Activated T-helper 17 cell treated with anti-CD3 and anti-CD28 coated beads, Interleukin-2, amount 50 U/mL, for 72 hours (primary cell): ENCODE data around the gene RPL27A. TPM values are rescaled to one million over a fixed set of nuclear protein-coding genes. Genes with fewer than 3 reads are reported as not detected.
A peak's percentile ranks its signal among the peaks of the same experiment; 100 is the strongest.
"Not testable (repeated sequence)": the region's sequence is repeated elsewhere in the genome, so short reads cannot be mapped to it uniquely, and the experiment has no call there.

Source experiments
- ATAC-seq: fragments of 150-1000 bp; cut with Tn5 transposase; replicated peaks from 2 replicates; pipeline ENCODE4 v1.10.0; 2021; ENCODE audit warnings: mild to moderate bottlenecking, moderate library complexity
- H3K27ac Mint-ChIP-seq: one replicate; pipeline ENCODE4 v1.8.0; 2022; ENCODE audit warnings: mixed read lengths
- H3K27me3 Mint-ChIP-seq: one replicate; pipeline ENCODE4 v1.8.0; 2022; ENCODE audit warnings: mixed read lengths
- H3K36me3 Mint-ChIP-seq: one replicate; pipeline ENCODE4 v1.8.0; 2022; ENCODE audit warnings: low read depth, mild to moderate bottlenecking, mixed read lengths
- H3K4me1 Mint-ChIP-seq: one replicate; pipeline ENCODE4 v1.8.0; 2022; ENCODE audit warnings: mixed read lengths
- H3K4me3 Mint-ChIP-seq: one replicate; pipeline ENCODE4 v1.8.0; 2022; ENCODE audit warnings: mild to moderate bottlenecking, mixed read lengths
- H3K9me3 Mint-ChIP-seq: one replicate; pipeline ENCODE4 v1.8.0; 2022; ENCODE audit warnings: mixed read lengths
- total RNA-seq, 2 donors: library from RNA; stranded (reverse); gene quantifications; one replicate each; pipeline ENCODE4 v1.2.3, GENCODE V29; 2022

RPL27A gene
- total RNA-seq, 2 donors from 2014 or later: 1,241 to 1,415 TPM

DNA sequence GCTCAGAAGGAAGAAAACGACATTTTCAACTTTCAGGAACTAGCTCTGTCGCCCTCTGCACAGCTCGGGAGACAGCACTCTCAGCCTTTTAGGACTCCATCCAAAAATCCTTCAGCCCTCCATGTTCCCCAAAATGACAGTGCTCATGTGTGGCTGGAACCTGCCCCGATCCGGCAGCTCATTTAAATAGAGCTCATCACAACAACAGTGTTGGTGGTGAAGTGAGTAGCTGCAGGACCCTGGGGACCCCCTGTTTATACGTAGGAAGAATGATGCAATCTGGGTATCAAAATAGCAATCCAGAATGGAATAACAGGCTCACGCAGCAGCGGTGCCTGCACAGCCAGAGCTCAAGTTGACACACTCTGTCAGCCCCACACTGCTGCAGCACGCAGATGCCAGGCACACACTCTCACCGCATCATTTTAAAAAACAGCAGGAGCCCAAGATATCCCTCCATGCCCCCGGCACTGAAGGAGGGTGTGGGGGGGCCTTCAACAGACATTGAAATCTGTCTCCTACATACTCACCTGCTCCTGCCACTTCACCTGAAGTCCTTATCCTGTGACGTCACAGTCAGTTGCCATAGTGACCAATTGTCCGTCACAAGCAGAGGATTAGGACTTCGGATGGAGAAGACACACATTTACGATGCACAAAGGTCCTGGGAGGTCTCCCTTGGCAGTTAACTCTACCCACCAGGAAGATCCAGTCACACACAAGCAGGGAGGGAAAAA lies 24.1 kb upstream of the RPL27A start:
- Mint-ChIP-seq H3K27ac (no peak overlapping the region), H3K9me3 (no peaks in the 10 kb centered on the region), H3K4me3 (no peak overlapping the region), H3K27me3 (no peaks in the 10 kb centered on the region), H3K4me1 (no peaks in the 10 kb centered on the region), H3K36me3 (peaks cover 16% of the 10 kb centered on the region)
- no peak for ATAC-seq

DNA sequence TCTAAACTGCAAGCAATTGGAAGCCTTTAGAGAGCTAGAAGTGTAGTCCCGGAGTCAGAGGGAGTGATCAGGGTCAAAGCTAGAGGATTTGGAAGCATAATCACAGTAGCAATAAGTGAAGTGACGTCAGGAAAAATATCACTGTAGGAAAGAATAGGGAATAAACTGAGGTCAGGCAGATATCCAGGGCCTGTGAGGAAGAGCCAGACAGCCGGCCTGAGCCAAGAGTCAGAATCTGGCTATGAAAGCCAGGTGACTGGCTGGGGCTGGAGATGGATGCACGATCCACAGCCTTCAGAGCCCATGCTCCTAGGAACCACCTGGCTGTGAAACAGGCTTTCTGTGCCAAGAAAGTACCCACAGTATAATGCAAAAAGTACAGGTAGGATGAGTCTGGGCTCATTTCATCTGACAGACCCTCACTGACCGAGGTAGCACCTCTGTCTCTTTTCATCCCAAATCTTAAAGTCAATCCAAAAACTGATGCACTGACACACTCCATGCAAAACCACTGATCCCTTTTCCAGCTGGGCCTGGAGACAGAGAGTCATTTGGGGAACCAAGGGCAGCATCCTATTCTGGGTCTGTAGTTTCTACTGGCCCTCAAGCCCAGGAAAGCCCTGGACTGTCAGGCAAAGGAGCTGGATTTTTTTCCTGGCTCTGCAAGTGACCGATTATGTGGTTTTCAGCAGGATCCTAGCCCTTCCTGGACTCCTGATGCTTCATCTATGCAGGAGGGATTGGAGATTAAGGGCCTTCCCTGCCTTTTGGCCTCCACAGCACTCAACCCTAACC lies 21.4 kb upstream of the RPL27A start:
- no peak overlapping the region for H3K4me3 Mint-ChIP-seq
- no peaks in the 10 kb centered on the region for H3K4me1 Mint-ChIP-seq
- ATAC-seq: no peak
- no peaks in the 10 kb centered on the region for H3K27me3 Mint-ChIP-seq
- no peak overlapping the region for H3K27ac Mint-ChIP-seq
- H3K9me3 Mint-ChIP-seq: no peaks in the 10 kb centered on the region
- peaks cover 21% of the 10 kb centered on the region for H3K36me3 Mint-ChIP-seq

DNA sequence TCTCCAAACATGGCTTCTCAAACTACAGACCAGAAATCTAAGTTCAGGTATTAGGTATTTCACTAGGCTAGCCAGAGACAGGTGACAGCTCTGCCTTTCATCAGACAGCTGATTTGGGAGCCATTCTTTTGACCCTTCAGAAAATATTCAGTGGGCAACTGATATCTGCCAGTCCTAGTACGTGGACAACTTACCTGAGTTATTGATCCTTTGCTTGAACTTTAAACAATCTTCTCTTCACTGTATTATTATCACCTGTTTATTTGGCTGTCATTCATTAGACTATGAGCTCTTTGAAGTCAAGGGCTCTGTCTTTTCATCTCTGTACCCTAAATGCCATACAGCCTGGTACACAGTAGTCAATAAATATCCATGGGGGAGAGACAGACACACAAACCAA lies 17.4 kb upstream of the RPL27A start:
- no peak for ATAC-seq
- Mint-ChIP-seq H3K27me3 (no peaks in the 10 kb centered on the region), H3K9me3 (no peaks in the 10 kb centered on the region), H3K4me1 (no peaks in the 10 kb centered on the region), H3K27ac (no peak overlapping the region), H3K36me3 (peaks cover 41% of the 10 kb centered on the region), H3K4me3 (no peak overlapping the region)

DNA sequence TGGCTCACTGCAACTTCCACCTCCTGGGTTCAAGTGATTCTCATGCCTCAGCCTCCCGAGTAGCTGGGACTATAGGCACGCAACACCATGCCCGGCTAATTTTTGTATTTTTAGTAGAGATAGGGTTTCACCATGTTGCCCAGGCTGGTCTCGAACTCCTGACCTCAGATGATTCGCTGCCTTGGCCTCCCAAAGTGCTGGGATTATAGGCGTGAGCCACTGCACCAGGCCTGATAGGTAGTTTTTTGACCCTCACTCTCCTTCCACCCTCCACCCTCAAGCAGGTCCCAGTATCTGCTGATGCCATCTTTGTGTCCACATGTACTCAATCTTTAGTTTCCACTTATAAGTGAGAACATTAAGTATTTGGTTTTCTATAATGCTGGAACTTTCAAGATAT lies 12.5 kb upstream of the RPL27A start:
- peaks cover 65% of the 10 kb centered on the region for H3K36me3 Mint-ChIP-seq
- not testable (repeated sequence) for H3K9me3 Mint-ChIP-seq, H3K4me3 Mint-ChIP-seq, ATAC-seq, H3K27ac Mint-ChIP-seq, H3K4me1 Mint-ChIP-seq, H3K27me3 Mint-ChIP-seq

DNA sequence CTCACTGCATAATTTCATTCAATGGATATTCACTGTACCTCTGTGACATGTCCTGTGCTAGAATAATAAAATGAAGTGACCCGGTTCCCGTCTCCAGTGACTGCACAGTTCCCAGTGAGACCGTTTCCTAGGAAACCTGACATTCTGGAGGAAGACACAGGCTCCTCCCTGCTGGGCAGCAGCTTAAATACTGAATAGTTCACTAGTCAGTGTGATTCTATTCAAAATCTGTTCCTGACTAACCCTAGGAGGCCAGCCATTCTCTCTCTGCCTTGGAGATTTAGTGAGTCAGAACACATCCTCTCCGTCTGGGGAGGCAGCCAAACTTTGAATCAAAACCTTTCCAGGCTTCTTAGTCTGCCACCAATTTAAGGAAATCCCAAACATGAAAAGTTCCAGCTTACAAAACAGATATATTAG lies 11.4 kb upstream of the RPL27A start:
- Mint-ChIP-seq H3K9me3 (no peaks in the 10 kb centered on the region), H3K4me3 (no peak overlapping the region), H3K4me1 (no peaks in the 10 kb centered on the region), H3K27ac (no peak overlapping the region), H3K27me3 (no peaks in the 10 kb centered on the region), H3K36me3 (peaks cover 66% of the 10 kb centered on the region)
- no peak for ATAC-seq

DNA sequence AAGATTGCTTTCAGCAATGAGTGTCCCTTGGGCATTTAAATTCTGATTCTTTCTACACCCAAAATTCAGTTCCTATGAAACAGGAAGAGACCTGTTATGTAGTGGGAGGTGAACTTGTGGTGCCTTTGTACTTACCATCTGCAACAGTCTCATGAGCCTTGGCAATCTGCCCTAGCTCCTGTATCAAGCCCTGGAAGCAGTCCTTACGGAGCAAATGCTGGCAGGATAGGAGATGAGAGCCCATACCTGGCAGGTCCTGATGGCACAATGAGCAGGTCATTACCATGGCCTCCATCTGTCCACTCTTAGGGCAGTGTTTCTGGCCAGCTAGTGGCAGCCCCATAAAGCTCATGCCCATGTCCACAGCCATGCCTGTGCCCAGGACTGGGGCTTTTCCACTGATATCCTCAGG lies 10.9 kb upstream of the RPL27A start:
- Mint-ChIP-seq H3K27ac (no peak overlapping the region), H3K27me3 (no peaks in the 10 kb centered on the region), H3K9me3 (no peaks in the 10 kb centered on the region), H3K36me3 (peaks cover 66% of the 10 kb centered on the region), H3K4me1 (no peaks in the 10 kb centered on the region), H3K4me3 (no peak overlapping the region)
- ATAC-seq: no peak

DNA sequence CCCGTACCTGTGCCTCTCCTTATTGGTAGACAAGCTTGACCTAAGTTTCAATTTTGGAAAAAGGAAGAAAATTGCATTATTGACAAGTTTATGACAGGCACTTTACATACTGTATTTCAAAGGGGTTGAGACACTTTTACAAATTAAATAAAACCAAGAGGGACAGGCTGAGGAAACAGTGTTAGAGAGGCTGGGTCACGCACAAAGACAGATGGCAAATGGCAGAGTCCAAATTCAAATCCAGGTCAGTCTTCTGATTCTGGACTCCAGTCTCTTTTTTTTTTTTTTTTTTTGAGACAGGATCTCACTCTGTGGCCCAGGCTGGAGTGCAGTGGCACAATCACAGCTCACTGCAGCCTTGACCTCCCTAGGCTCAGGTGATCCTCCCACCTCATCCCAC lies 10.2 kb upstream of the RPL27A start:
- Mint-ChIP-seq H3K36me3 (peaks cover 65% of the 10 kb centered on the region), H3K4me3 (no peak overlapping the region), H3K4me1 (no peaks in the 10 kb centered on the region), H3K27ac (no peak overlapping the region), H3K9me3 (no peaks in the 10 kb centered on the region), H3K27me3 (no peaks in the 10 kb centered on the region)
- no peak for ATAC-seq

DNA sequence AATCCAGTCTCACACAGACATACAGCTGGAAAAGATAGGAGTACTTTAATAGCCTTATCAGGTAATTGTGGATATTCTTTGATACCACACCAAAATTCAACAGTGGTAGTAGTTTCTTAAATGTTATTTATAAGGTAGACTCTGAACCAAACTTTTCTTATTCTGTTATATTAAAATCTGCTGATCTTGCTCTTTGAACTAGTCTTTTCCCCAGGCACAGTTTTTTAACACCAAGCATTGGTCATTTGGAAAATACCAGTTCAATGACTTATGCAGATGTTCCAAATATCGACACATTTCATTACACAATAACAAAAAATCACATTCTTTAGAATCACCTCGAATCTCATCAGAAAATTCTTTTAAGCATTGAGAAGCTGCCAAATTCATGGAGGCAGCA lies 7.7 kb upstream of the RPL27A start:
- H3K27me3 Mint-ChIP-seq: no peaks in the 10 kb centered on the region

DNA sequence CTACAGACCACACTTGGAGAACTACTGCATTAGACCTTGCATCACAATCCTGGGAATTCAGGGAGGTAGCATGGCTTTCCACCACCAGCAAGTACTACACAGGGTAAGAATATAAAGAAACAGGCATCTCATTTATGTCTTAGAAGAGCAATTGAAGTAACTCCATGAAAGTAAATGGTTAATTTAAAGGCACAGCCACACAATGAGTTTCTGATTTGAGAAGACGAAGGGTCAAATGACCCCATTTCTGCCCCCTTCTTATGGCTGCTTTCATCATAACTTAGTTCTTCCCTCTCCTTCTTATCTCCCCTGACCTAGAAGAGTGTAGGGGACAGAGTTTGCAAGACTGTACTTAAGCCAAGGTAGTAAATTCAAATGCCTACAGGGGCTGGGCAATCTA lies 6.1 kb upstream of the RPL27A start:
- no peak overlapping the region for H3K4me3 Mint-ChIP-seq
- peaks cover 8% of the 10 kb centered on the region for H3K4me1 Mint-ChIP-seq
- no peaks in the 10 kb centered on the region for H3K27me3 Mint-ChIP-seq
- peaks cover 4% of the 10 kb centered on the region for H3K9me3 Mint-ChIP-seq
- ATAC-seq: no peak
- no peak overlapping the region for H3K27ac Mint-ChIP-seq
- H3K36me3 Mint-ChIP-seq: peaks cover 71% of the 10 kb centered on the region

More for the DNA sequence above, 7.7 kb upstream of the RPL27A start:
- Mint-ChIP-seq H3K4me1 (no peaks in the 10 kb centered on the region), H3K27ac (no peak overlapping the region), H3K4me3 (no peak overlapping the region), H3K9me3 (no peaks in the 10 kb centered on the region), H3K36me3 (peaks cover 75% of the 10 kb centered on the region)
- ATAC-seq: no peak

DNA sequence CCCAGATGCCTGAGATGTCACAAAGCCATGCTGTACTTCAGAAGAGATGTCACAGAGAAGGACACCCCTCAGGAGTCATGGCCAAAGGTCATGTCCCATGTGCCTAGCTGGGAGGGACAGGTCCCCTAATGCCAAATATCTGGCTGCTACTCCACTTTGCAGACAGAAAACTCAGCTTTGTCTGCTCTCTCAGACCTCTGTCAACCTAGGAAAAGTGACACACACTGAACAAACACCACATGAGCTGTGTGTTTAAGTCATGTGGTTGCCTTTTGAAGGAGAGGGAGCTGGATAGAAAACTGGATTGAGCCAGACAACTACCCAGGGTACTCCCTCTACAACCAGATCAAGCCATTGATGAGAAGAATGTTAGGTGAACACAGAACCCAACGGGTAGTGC lies 3.6 kb upstream of the RPL27A start:
- peaks cover 72% of the 10 kb centered on the region for H3K36me3 Mint-ChIP-seq
- H3K4me3 Mint-ChIP-seq: no peak overlapping the region
- peaks cover 11% of the 10 kb centered on the region for H3K4me1 Mint-ChIP-seq
- H3K27ac Mint-ChIP-seq: no peak overlapping the region
- H3K27me3 Mint-ChIP-seq: no peaks in the 10 kb centered on the region
- peaks cover 4% of the 10 kb centered on the region for H3K9me3 Mint-ChIP-seq
- no peak for ATAC-seq

DNA sequence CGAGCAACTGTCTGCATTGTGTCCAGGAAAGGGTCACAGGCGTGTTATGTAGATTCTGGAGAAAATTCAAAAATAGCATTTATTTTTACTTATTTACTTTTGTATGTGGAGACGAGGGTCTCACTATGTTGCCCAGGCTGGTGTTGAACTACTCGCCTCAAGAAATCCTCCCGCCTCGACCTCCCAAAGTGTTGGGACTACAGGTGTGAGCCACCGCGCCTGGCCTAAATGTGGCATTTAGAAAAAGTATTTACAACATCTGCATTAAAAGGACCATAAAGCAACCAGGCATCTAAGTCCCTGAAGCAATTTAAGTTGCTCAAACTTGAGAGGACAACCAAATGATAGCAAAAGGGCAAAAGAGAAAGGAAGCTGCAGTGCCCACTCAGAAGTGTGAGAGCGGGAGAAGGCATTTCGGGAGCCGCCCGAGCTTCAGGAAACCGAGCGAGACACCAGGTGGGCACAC lies 722 bp upstream of the RPL27A start:
- ATAC-seq: peak; percentile 22
- Mint-ChIP-seq H3K4me1 (peaks cover 30% of the 10 kb centered on the region), H3K9me3 (peaks cover 4% of the 10 kb centered on the region), H3K27me3 (no peaks in the 10 kb centered on the region), H3K27ac (peak overlapping the region; percentile 90), H3K36me3 (peaks cover 81% of the 10 kb centered on the region), H3K4me3 (peak overlapping the region; percentile 98)

DNA sequence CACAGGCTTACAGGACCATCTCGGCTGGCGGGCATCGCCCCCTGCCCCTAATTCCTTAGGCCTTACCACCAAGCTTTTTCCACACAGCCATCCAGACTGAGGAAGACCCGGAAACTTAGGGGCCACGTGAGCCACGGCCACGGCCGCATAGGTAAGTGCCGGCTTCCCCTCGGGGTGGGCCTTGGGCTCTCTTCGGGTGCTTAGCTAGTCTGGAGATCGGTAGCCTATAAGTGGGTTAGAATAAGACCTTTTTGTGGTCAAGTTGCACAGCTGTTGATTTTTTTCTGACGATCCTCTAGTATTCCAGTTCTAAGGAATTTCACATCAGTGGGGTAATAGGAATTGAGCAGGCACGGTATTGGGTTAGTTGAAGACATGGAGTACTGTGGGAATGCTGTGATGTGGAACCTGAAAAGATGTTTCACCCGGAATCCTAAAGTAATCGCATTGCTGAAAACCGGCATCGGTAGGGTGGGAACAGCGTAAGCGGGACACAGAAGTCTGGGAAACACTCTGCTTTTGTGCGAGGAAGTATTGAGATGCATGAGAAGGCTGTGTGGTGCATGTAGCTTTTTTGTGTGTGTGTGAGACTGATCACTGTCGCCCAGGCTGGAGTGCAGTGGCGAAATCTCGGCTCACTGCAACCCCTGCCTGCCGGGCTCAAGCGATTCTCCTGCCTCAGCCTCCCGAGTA lies 669 bp downstream of the RPL27A start:
- H3K36me3 Mint-ChIP-seq: peaks cover 84% of the 10 kb centered on the region
- peak overlapping the region; percentile 90 for H3K27ac Mint-ChIP-seq
- peaks cover 4% of the 10 kb centered on the region for H3K9me3 Mint-ChIP-seq
- H3K4me3 Mint-ChIP-seq: peak overlapping the region; percentile 98
- peaks cover 36% of the 10 kb centered on the region for H3K4me1 Mint-ChIP-seq
- no peaks in the 10 kb centered on the region for H3K27me3 Mint-ChIP-seq
- ATAC-seq: peak; percentile 8

DNA sequence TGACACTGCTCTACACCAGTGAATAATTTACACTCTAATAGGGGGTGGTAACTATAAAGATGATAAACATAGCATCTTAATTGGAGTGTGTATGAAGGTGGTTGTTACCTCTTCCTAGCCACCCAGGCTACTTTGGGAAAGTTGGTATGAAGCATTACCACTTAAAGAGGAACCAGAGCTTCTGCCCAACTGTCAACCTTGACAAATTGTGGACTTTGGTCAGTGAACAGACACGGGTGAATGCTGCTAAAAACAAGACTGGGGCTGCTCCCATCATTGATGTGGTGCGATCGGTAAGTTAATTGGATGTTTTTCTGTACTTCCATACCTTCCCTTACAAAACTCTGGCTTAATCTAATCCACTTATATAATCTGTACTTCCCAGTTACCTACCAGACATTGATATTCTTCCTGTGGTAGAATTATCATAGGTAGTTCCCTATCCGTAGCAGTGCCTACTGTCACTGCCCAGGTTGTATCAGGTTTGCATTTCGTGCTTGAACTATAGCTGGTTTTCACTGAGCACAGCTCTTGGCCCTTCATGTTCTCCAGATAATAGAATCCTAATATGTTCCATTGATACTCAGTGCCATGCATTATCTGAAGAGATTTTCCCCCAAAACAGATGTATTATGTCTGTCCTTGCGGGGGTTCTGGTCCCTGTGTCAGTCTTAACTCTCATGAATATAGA lies 2.2 kb downstream of the RPL27A start:
- Mint-ChIP-seq H3K4me3 (peak overlapping the region; percentile 98), H3K36me3 (peaks cover 92% of the 10 kb centered on the region), H3K9me3 (peaks cover 4% of the 10 kb centered on the region), H3K27ac (peak overlapping the region; percentile 90), H3K27me3 (no peaks in the 10 kb centered on the region), H3K4me1 (peaks cover 39% of the 10 kb centered on the region)
- ATAC-seq: no peak

DNA sequence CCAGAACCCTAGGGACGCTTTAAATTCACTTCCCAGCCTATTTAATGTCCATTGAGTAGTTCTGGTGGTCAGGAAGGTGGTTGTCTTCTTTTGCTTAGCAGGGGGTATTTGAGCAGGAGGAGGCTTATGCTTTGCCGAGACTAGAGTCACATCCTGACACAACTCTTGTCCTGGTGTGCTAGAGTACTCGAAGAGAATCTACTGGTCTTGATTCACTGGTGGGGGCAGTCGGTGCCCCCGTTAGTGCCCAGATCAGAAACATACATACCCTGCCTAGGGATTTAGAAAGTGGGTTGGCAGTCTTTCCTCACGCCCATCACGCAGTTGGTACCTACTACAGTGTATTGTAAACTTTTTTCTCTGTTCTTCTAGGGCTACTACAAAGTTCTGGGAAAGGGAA lies 2.7 kb downstream of the RPL27A start:
- H3K27me3 Mint-ChIP-seq: no peaks in the 10 kb centered on the region
- H3K4me1 Mint-ChIP-seq: peaks cover 44% of the 10 kb centered on the region
- peaks cover 4% of the 10 kb centered on the region for H3K9me3 Mint-ChIP-seq
- peak overlapping the region; percentile 90 for H3K27ac Mint-ChIP-seq
- peak overlapping the region; percentile 98 for H3K4me3 Mint-ChIP-seq
- no peak for ATAC-seq
- H3K36me3 Mint-ChIP-seq: peaks cover 97% of the 10 kb centered on the region
